ENCODE data around the gene LAMC3. TPM values are rescaled to one million over a fixed set of nuclear protein-coding genes. Genes with fewer than 3 reads are reported as not detected.
A peak's percentile ranks its signal among the peaks of the same experiment; 100 is the strongest.

The LAMC3 gene
- total RNA-seq, 1 donor from 2014 or later: 0.09 TPM

GRCh38 chr9:131080589-131080988 lies 71.6 kb downstream of the LAMC3 start:
- Mint-ChIP-seq H3K27me3 (no peaks in the 10 kb centered on the region), H3K4me3 (no peak overlapping the region), H3K9me3 (no peaks in the 10 kb centered on the region), H3K36me3 (ENCODE audit: low read depth) (no peaks in the 10 kb centered on the region), H3K4me1 (no peaks in the 10 kb centered on the region), H3K27ac (no peak overlapping the region)
- intact Hi-C loops (cut with micrococcal nuclease): no loop called here
- no peak for DNase-seq

GRCh38 chr9:131081868-131082267 lies 72.9 kb downstream of the LAMC3 start:
- intact Hi-C loops (cut with micrococcal nuclease): no loop called here
- Mint-ChIP-seq H3K36me3 (ENCODE audit: low read depth) (no peaks in the 10 kb centered on the region), H3K4me3 (no peak overlapping the region), H3K27ac (no peak overlapping the region), H3K27me3 (no peaks in the 10 kb centered on the region), H3K4me1 (no peaks in the 10 kb centered on the region), H3K9me3 (no peaks in the 10 kb centered on the region)
- DNase-seq: no peak

GRCh38 chr9:131082774-131083512 lies 74.0 kb downstream of the LAMC3 start:
- no peaks in the 10 kb centered on the region for H3K36me3 Mint-ChIP-seq (ENCODE audit: low read depth)

GRCh38 chr9:131084661-131085369 lies 75.8 kb downstream of the LAMC3 start:
- Mint-ChIP-seq H3K9me3 (no peaks in the 10 kb centered on the region), H3K27me3 (no peaks in the 10 kb centered on the region), H3K36me3 (ENCODE audit: low read depth) (no peaks in the 10 kb centered on the region), H3K4me3 (no peak overlapping the region), H3K4me1 (no peaks in the 10 kb centered on the region), H3K27ac (no peak overlapping the region)
- no peak for DNase-seq
- intact Hi-C loops (cut with micrococcal nuclease): no loop called here

More at GRCh38 chr9:131082774-131083512, 74.0 kb downstream of the LAMC3 start:
- no peaks in the 10 kb centered on the region for H3K4me1 Mint-ChIP-seq
- H3K27me3 Mint-ChIP-seq: no peaks in the 10 kb centered on the region
- H3K27ac Mint-ChIP-seq: no peak overlapping the region
- intact Hi-C loops (cut with micrococcal nuclease): no loop called here
- no peak overlapping the region for H3K4me3 Mint-ChIP-seq
- no peaks in the 10 kb centered on the region for H3K9me3 Mint-ChIP-seq
- no peak for DNase-seq

GRCh38 chr9:131085370-131086122 lies 76.6 kb downstream of the LAMC3 start:
- Mint-ChIP-seq H3K4me3 (no peak overlapping the region), H3K36me3 (ENCODE audit: low read depth) (no peaks in the 10 kb centered on the region), H3K27ac (no peak overlapping the region), H3K9me3 (no peaks in the 10 kb centered on the region), H3K4me1 (no peaks in the 10 kb centered on the region), H3K27me3 (no peaks in the 10 kb centered on the region)
- intact Hi-C loops (cut with micrococcal nuclease): no loop called here
- no peak for DNase-seq

GRCh38 chr9:131087354-131087893 lies 78.5 kb downstream of the LAMC3 start:
- intact Hi-C loops (cut with micrococcal nuclease): no loop called here
- H3K9me3 Mint-ChIP-seq: no peaks in the 10 kb centered on the region
- H3K27ac Mint-ChIP-seq: no peak overlapping the region
- H3K4me3 Mint-ChIP-seq: no peak overlapping the region
- H3K27me3 Mint-ChIP-seq: no peaks in the 10 kb centered on the region
- no peak for DNase-seq
- H3K4me1 Mint-ChIP-seq: no peaks in the 10 kb centered on the region
- no peaks in the 10 kb centered on the region for H3K36me3 Mint-ChIP-seq (ENCODE audit: low read depth)

- Mint-ChIP-seq H3K27ac (no peak overlapping the region), H3K9me3 (no peaks in the 10 kb centered on the region), H3K4me1 (no peaks in the 10 kb centered on the region), H3K27me3 (peaks cover 11% of the 10 kb centered on the region), H3K4me3 (no peak overlapping the region), H3K36me3 (ENCODE audit: low read depth) (no peaks in the 10 kb centered on the region)
- DNase-seq: no peak
- intact Hi-C loops (cut with micrococcal nuclease): no loop called here
These were observed 81.2 kb downstream of the LAMC3 start for GRCh38 chr9:131090025-131090787.

- DNase-seq: no peak
- Mint-ChIP-seq H3K27me3 (peaks cover 21% of the 10 kb centered on the region), H3K27ac (no peak overlapping the region), H3K4me3 (no peak overlapping the region), H3K36me3 (ENCODE audit: low read depth) (no peaks in the 10 kb centered on the region), H3K4me1 (peaks cover 3% of the 10 kb centered on the region), H3K9me3 (no peaks in the 10 kb centered on the region)
- intact Hi-C loops (cut with micrococcal nuclease): no loop called here
These were observed 82.5 kb downstream of the LAMC3 start for GRCh38 chr9:131091352-131091992.

- no peak overlapping the region for H3K27ac Mint-ChIP-seq
- H3K27me3 Mint-ChIP-seq: peaks cover 23% of the 10 kb centered on the region
- peaks cover 3% of the 10 kb centered on the region for H3K4me1 Mint-ChIP-seq
- no peaks in the 10 kb centered on the region for H3K9me3 Mint-ChIP-seq
- no peaks in the 10 kb centered on the region for H3K36me3 Mint-ChIP-seq (ENCODE audit: low read depth)
- no peak overlapping the region for H3K4me3 Mint-ChIP-seq
- DNase-seq: no peak
- intact Hi-C loops (cut with micrococcal nuclease): no loop called here
These were observed 83.1 kb downstream of the LAMC3 start for GRCh38 chr9:131092030-131092429.

- peaks cover 30% of the 10 kb centered on the region for H3K27me3 Mint-ChIP-seq
- H3K9me3 Mint-ChIP-seq: no peaks in the 10 kb centered on the region
- peaks cover 3% of the 10 kb centered on the region for H3K4me1 Mint-ChIP-seq
- no peaks in the 10 kb centered on the region for H3K36me3 Mint-ChIP-seq (ENCODE audit: low read depth)
- DNase-seq: no peak
- no peak overlapping the region for H3K27ac Mint-ChIP-seq
- no peak overlapping the region for H3K4me3 Mint-ChIP-seq
- intact Hi-C loops (cut with micrococcal nuclease): no loop called here
These were observed 83.8 kb downstream of the LAMC3 start for GRCh38 chr9:131092548-131093440.

GRCh38 chr9:131094015-131094414 lies 85.0 kb downstream of the LAMC3 start:
- Mint-ChIP-seq H3K9me3 (no peaks in the 10 kb centered on the region), H3K36me3 (ENCODE audit: low read depth) (no peaks in the 10 kb centered on the region), H3K27me3 (peaks cover 33% of the 10 kb centered on the region), H3K4me3 (no peak overlapping the region), H3K27ac (no peak overlapping the region), H3K4me1 (peaks cover 3% of the 10 kb centered on the region)
- DNase-seq: no peak
- intact Hi-C loops (cut with micrococcal nuclease): no loop called here

GRCh38 chr9:131094622-131095021 lies 85.6 kb downstream of the LAMC3 start:
- Mint-ChIP-seq H3K9me3 (no peaks in the 10 kb centered on the region), H3K27ac (no peak overlapping the region), H3K36me3 (ENCODE audit: low read depth) (no peaks in the 10 kb centered on the region), H3K4me1 (peaks cover 3% of the 10 kb centered on the region), H3K27me3 (peaks cover 35% of the 10 kb centered on the region), H3K4me3 (peak overlapping the region; percentile 17)
- no peak for DNase-seq
- intact Hi-C loops (cut with micrococcal nuclease): no loop called here
